ENCODE measurements around the gene ATXN1.

Gene ATXN1

DNA sequence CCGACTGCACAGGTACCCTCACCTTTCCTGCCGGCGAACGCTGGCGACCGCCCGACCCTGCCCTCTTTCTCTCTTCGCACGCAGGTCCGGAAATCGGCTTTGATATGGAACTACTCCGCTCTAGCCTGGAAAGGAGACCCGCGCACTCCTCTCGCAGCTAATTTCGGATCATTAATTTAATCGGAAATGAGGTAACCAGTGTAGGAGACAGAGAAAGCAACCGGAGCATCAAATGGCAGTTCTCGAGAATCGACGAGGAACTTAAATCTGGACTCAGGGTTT lies 949 bp upstream of the ATXN1 start:
- DNase-seq (ENCODE audit: low spot score): peak; percentile 27

DNA sequence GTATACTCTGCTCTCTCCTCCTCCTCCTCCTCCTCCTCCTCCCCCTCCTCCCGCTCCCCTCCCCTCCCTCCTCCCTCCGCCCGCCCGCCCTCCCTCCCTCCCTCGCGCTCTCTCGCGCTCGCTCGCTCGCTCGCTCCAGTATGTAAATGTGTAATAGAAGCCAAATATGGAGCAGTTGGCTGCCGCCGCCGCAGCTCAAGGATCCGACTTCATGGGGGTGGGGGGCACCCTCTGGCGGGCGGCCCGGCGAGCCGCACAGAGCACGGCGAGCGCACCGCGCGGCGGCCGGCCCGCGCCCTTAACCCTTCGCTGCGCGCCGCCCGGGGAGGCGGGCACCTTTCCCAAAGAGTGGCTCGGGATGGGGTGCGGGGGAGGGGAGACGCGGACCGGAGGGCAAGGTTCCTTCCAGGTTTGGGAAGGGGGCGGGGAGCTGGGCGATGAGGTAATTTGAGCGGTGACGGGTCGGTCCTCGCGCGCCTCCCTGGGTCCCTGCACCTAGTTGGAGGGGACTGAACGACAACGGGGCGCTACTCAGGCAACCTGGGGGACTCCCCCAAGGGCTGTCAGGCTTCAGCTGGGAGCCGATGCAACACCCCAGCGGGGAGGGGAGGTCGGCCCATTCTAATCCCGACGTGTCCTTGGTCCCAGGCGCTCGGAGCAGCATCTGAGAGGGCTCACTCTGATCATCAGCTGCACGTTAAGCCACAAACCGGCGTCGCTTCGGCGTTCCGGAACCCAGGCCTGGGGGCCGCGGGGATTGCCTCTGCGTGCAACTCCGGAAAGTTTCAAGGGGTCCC lies 409 bp upstream of the ATXN1 start:
- DNase-seq (ENCODE audit: low spot score): peak; percentile 81

DNA sequence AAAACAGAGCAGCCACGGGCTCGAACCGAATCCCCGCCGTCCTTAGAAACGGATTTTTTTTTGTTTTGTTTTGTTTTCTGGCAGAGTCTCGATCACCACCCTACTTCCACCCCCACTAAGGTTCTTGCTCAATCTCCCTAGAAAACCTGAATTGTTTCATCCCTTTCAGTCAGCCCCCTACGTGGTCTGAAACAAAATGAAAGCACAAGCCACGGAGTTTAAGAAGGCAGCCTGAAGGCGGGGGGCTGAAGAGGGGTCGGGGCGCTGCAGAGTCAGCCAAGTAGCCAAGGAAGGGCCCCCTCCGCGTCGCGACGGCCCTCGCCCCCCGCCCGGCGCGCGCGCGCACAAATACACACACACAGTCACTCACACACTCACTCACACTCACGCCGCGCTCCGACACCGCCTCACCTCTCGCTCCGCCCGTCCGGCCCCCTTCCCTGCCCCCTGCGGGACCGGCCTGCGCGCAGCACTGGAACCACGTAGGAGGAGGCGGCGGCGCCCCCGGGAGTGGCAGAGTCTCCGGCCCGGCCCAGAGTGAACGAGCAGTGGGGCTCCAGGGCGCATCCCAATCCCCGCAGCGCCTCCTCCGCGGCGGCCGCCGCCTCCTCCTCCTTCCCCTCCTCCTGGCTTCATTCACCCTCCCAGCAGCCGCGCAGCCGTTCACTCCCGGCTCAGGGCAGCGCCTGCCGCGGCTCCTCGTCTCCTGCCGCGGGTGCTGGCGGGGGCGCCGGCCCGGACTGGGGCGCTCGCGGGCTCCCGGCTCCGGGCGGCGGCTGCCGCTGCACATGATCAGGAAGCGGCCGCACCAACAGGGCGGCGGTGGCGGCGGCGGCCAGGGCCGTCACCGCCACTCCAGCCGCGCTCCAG lies 1.4 kb downstream of the ATXN1 start:
- peak; percentile 81 for DNase-seq (ENCODE audit: low spot score)

DNA sequence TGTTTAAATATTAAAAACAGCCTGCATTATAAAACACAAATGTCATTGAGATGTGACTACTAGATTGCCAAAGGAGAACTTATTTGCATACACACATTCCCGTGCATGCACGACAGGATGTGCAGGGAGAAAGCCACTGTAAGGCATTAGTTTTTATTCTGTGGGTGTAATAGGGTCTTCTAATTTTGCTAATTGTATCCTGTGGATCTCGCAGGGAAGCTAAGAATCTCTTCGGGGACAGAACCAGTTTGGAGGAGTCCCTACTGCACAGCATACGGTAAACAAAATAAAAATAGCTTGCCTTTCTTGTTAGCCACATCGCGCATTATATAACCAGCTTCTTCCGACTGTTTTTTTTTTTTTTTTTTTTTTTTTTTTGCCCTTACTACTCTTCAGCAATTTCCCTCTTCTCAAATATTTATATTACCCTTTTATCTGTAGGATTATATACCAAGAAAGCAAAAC lies 2.0 kb downstream of the ATXN1 start:
- DNase-seq (ENCODE audit: low spot score): no peak

DNA sequence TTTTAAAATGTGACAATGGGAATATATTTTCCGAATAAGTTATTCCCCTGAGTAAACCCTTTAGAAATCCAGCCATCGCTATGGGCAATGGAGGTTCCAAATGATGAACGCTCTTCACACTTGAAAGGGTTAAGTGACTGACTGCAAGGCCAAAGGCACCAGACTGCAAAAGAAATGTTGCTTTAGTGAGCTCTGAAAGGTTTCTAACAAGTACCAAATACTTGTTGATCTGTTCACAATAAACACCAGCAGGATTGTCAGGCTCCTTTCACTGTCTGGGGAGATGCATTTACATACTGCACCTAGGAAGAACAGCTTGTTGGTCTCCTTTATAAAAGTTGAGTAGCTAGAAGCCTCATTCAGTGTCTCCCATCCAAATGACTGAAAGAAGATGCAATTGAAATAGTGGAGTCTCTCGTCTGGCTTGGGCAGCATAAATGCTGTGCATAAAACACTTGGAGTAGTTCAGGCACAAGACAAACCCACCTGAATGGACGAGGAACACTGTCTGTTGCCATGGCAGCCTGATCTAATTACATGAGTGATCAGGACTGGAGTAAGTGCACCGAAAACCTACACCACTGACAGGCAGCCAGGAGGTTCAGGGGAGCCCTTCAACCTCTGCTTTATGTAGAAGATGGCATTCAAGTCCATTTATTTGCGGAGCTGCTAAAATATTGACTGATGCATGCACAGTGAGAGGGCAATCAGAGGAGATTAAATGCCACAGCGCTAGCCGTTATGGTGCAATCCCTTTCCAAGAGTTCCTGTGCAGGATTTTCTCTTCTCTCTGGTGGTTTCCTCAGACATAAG lies 2.9 kb downstream of the ATXN1 start:
- DNase-seq (ENCODE audit: low spot score): no peak

DNA sequence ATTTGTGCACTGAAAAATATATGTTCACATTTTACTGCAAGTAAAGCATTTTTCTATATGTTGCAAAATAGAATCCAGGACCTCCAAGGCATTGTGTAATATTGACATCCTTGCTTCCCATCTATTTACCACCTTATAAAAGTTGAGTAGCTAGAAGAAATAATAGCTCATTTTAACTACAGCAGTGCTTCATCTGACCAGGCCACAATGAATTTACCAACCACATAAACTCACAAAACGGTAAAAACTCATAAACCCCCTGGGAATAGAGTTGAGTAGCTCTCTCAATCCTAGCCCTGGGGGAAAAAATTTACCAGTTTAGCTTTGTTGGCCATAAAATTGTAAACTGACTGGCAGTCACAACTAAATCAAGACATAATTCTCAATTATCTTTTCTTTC lies 3.9 kb downstream of the ATXN1 start:
- no peak for DNase-seq (ENCODE audit: low spot score)

DNA sequence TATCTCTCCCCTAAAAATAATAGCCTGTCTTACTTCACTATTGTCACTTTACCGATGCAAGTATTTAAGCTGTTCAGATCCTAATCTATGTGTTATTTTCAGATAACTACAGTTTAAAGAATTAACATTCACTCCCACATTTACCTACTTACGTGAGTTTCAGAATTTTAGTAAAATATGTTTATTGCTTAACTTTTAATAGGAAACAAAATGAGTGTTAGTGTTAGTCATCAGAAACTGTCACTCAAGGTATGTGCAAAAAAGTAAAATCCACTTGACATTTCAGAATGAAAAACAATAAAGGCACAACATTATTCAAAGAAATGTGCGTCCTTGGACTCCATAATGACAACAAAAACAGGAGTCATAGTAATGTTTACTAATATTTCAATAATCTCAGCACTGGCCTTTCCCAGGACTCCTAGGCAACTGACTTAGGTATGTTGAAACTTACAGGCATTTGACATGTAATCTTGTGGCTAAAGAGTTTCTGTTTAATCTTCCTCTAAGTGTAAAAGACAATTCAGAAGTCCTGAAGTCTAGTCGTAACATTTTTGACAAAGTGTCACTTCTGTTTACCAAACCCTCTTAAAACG lies 4.5 kb downstream of the ATXN1 start:
- DNase-seq (ENCODE audit: low spot score): no peak

DNA sequence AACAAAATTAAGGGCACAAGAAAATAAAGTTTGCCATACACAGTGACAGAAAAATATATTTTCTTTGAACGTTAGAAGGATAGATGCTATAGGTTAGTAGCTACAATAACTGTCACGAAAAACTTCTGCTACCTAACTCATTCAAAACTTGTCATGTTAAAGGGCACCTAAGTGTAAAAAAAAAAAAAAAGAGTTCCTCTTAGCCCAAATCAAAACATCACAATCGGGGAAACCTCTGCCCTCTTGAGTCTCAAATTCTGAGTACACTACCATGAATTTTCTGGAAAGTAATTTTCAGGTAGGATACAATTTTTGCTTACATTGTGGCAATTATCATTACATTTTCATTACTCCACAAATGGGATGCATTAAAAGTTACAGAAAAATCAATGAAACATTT lies 5.7 kb downstream of the ATXN1 start:
- DNase-seq (ENCODE audit: low spot score): no peak

DNA sequence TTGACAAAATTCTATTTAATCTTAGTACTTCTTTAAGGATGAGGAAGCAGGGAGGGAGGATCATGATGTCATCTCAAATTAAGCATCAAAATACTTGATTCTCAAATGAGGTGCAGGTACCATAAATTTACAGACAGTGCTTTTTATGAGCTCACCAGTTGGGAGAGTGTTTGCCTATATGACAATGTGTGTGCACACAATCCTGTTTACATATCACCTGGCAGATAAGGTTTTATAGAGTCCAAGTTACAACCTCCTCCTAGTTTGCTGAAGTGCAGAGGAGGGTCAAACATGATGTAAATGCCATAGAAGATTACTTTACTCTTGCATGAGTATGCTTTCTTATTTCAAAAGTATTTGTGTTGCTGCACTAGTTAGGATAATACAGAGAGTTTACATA lies 6.4 kb downstream of the ATXN1 start:
- no peak for DNase-seq (ENCODE audit: low spot score)

DNA sequence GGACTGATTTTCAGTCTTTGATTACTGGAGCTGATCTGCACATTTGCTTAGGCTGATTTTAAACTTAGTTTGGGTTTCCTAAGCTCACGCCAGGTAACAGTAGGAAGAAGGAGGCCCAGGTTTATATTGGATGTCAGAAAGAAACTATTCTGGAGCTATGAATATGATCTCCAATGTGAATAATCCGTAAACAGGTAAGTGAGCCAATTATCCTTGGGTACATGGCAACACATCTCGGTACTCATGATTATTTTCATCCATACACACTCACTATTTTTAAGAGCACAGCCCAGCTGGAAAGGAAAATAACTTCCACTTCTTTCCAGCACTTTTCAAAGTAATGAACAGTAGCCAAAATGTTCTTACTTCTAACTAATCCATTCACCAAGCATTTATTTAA lies 7.0 kb downstream of the ATXN1 start:
- no peak for DNase-seq (ENCODE audit: low spot score)

DNA sequence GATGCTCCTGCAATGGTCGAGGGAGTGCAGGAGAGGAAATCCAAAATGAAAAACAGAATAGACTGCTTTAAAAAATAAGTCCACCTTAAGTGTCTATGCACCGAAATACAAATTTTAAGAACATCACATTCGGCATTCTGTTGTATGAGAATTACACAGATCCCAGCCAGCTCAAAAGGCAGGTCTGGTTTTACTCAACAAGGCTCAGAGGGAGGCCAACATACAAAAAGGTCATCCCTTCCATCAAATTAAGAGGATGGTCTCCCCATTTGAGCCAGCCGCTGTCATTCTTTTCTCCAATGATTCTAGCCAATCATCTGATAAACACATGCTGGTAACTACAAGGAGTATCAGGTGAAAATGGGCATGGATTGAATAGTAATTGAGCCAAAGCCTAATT lies 7.9 kb downstream of the ATXN1 start:
- DNase-seq (ENCODE audit: low spot score): no peak

DNA sequence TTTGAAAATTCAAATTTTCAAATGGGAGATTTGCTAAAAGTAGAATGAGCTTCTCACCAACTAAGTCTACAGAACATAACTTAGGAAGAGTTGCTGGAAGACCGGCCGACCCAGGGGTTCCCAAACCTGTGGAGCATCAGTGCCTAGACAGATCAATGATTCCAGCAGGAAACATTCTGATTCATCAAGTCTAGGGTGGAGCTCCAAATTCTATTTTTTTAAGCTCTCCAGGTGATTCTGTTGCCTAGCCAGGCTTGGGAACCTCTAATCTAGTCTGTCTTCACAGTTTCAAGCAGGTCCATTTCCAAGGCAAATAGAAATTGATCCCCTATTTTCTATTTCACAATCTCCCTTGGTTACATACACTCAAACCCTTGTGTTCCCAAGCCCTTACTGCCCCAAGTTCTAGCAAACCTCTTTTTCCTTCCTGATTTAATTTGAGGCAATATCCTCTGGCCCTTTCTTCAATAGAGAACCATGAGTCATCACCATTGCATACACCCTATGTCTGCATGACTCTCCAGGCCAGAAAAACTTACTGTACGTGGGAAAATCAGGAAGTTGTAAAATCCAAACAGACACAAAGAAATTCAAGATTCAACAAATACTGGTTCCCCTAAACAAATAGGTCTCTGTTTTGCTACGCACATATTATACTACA lies 8.9 kb downstream of the ATXN1 start:
- DNase-seq (ENCODE audit: low spot score): no peak

DNA sequence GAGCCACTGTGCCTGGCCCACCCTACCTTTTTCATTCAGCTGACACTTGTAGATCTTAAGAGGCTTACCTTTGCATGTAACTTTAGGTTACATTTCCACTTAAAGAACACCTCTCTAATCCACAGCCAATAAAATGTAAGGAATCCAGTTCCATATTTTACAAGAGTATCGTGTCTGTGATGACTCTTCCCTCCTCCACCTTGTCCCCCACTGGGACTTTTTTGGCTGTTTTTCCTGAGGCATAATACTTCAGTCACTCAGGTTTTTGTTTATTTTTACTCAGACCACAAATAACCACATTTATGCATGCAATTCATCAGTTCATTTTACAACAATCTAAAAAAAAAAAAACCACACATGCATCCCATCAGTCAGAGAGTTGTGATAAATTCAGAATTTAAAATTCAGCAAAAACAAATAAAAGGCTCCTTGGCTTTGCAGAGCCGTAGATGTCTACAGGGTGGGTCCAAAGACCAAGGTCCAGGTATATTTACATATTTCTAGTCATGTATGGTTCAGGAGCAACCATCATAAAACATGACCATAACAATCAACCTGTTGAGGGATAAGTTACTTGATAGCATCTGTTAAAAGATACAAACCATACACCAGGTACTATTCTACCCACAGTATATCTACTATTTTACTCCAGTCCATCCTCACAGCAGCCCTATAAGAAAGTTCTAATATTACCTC lies 9.9 kb downstream of the ATXN1 start:
- DNase-seq (ENCODE audit: low spot score): no peak

DNA sequence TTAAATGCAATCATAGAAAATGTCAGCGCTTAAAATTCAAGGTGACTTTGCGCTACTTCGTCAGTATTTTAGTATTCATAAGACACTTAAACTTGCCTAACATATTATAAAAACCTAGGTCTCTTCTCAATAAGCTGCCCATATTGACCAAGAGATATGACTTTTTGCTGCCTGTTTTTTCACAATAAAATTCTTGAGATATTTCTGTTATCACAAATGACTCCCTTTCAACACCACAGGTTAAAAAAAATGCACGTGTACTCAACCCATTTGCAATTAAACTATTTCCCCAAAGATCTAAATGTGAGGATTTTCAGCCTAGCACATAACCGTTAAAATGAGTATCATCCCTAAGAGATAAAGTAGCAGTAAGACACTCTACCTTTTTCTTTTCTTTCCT lies 10.7 kb downstream of the ATXN1 start:
- no peak for DNase-seq (ENCODE audit: low spot score)

DNA sequence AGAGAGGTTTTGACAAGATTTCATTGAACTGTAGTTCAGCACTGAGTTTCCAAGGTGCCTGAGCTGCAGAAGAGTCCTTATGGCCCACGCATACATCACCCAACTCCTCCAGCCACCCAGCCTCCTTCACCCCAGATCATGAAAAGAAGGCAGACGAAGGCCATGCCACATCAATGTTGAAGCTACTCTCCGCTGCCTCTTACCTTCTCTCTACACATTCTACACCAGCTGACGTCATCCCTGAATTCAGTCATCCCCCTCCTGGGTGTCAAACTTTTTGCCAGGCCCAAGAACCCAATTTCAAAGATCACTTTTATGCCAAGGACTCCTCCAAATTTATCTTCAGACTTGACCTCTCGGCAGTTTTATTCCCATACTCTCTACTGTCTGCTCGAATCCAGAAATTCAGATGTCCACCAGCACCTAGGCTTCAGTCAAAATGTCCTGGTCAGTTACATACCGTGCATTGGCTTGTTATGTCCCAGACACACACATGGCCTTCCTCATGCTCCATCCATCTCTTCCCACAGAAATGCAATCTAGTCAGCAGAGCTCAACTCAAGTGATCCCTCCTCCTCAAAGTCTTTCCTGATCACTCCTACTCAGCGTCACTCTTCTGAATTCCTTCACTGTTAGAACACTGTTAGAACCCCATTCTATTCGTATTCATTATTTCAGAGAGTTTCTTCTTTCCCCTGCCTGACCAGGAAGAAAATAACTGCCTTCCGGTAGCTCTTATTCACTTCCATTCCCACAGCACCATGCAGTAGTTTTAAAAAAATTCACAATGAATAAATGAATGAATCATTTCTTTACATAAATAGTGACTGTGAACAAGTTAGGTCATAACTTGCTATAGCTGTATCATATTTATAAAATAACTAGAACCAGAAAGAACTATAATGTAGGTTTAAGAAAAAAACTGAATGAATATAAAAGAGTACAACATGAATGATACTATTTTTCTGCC lies 11.5 kb downstream of the ATXN1 start:
- DNase-seq (ENCODE audit: low spot score): no peak

DNA sequence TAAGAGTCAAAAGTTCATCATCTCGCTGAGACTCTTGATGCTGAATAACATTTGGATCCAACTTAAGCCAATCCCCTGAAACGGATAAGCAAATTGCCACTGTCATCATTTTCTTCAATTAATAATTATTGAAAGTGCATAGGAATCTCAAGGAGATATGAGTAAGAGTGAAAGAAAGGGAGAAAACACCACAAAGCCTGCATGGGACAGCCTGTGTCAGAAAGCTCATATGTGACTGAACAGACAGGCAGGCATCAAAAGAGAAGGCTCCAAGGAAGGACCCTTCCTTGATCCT lies 13.3 kb downstream of the ATXN1 start:
- no peak for DNase-seq (ENCODE audit: low spot score)

DNA sequence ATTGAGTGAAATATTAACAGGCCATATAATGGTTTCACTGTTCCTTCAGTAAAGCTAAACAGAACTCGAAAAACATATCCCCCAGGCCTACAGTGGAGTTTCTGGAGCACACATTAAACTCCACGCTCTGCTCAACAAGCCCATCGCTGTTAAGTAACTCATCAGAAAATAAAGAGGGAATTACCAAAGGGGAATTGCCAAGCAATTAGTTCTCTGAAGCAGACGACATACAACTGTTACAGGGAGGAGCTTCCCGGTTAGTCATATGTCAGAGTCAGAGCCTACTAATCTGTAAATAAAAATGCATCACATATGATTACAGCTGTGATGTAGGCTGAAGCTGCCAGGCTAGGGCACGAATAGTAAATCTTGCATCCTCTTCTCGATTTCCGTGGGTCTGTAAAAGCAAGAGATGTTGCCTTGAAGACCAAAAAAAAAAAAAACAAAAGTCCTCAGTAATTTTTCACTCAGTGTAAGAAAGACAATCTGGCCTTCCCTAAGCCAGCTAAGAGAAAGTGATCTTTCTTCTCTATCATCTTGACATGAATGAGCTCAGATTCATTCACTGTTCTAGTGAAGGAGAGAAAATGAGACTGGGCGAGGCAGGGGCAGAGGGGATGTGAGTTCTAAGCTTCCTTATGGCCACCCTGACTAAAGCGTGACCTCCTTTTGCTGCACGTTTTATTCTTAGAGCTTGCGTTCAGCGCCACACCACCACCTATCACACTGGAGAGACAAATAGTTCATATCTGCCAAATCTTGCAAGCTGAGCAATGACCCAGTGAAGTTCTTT lies 13.8 kb downstream of the ATXN1 start:
- no peak for DNase-seq (ENCODE audit: low spot score)

DNA sequence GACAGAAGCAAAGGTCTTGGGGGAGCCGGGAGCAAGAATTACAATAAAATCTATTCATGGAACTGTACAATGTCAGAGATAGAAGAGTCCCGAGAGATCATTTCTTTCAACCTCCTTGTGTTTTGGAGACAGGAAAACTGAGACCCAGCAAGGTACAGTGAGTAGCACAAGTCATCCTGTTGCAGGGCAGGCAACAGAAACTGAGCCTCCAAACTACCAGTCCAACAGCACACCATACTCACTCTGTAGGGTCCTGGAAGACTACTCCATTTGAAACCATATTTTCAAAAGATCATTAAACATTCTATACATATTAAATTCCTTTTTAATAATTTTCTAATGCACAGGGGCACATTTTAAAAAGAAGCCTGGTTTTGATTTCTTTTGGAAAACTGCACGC lies 14.4 kb downstream of the ATXN1 start:
- no peak for DNase-seq (ENCODE audit: low spot score)

DNA sequence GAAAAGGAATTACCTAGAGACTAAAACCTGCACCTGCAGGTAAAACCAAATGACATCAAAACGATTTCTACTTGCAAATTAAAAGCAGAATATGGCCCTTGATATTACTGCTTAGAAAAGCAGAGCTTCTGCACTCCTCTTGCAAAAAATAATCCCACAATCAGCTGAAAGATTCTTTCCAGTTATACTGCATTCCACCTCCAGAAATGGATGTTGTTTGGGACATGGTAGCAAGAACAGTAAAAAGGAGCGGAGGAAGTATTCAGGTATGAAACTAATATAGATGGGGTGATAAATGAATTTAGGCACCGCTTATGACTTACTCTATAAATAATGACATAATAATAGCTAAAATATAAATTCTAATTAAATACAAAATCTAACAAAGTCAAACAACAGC lies 14.9 kb downstream of the ATXN1 start:
- DNase-seq (ENCODE audit: low spot score): no peak
